ENCODE results near the gene FMN1.

FMN1 gene

DNA sequence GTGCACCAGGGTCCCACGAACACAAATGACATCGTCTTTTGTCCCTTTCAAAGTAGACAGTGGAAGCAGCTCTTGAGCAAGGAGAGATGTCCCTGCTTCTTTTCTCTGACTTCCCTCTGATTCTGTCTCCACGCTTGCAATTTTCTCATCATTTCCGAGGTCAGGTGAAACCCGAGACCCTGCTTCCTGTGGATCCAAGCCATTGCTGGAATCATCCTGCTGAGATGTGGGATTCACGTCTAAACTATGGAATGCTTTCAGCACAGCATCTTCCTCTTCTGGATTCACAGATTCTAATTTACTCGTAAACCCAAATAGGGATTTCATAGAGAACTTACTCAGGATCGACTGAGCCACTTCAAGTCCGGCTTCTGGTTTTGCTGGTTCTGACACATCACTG lies 127.1 kb downstream of the FMN1 start:
- Histone ChIP-seq H3K9me3 (no peaks in the 10 kb centered on the region), H3K36me3 (no peaks in the 10 kb centered on the region), H3K4me1 (peaks cover 13% of the 10 kb centered on the region), H3K27me3 (no peaks in the 10 kb centered on the region), H3K4me3 (ENCODE audit: low read depth, low read length) (no peak overlapping the region)
- DNase-seq: no peak
- TF ChIP-seq, protein P1, sequence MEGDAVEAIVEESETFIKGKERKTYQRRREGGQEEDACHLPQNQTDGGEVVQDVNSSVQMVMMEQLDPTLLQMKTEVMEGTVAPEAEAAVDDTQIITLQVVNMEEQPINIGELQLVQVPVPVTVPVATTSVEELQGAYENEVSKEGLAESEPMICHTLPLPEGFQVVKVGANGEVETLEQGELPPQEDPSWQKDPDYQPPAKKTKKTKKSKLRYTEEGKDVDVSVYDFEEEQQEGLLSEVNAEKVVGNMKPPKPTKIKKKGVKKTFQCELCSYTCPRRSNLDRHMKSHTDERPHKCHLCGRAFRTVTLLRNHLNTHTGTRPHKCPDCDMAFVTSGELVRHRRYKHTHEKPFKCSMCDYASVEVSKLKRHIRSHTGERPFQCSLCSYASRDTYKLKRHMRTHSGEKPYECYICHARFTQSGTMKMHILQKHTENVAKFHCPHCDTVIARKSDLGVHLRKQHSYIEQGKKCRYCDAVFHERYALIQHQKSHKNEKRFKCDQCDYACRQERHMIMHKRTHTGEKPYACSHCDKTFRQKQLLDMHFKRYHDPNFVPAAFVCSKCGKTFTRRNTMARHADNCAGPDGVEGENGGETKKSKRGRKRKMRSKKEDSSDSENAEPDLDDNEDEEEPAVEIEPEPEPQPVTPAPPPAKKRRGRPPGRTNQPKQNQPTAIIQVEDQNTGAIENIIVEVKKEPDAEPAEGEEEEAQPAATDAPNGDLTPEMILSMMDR (IDR thresholded peaks at IDR 0.05; ENCODE audit: low read depth, low read length): no peak

DNA sequence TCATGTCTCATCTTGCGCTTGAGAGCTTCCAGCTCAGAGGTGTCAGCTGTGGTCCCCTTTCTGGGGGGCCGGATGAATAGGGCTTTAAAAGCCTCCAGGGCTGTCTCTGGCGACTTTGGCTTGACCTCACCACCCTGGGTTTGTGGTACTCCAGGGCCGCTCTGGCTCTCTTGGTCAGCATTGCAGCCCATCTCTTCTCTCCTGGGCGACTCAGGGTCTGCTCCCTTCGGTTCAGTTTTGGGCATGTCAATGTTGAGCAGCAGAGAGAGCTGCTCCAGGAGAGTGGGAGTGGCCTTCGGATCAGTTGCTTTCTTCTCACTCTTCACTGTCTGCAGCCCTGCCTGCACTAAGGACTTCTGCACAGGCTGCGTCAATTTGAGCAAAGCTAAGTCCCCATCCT lies 127.9 kb downstream of the FMN1 start:
- TF ChIP-seq, protein P1 (IDR thresholded peaks at IDR 0.05; ENCODE audit: low read depth, low read length): no peak
- no peaks in the 10 kb centered on the region for H3K9me3 ChIP-seq
- peaks cover 13% of the 10 kb centered on the region for H3K4me1 ChIP-seq
- H3K36me3 ChIP-seq: no peaks in the 10 kb centered on the region
- H3K27me3 ChIP-seq: no peaks in the 10 kb centered on the region
- H3K4me3 ChIP-seq (ENCODE audit: low read depth, low read length): no peak overlapping the region
- no peak for DNase-seq

DNA sequence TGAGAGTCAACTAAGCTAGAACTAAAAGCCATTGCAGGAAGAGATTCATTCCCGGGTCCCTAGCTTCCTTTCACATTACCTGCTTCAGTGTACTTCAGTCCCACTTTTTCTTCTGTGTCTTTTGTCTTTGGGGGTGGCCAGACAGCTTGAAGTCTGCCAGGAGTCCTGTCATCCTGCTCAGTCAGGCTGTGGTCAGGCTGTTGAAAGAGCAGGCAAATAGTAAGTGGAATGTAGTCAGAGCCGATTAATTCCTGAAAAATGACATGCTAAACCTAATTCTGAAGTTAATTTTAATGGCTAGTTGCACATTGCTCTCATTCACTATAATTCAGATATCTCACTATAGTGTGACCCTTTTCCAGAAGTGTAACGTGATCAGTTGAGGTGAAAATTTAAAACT lies 129.6 kb downstream of the FMN1 start:
- Histone ChIP-seq H3K4me3 (ENCODE audit: low read depth, low read length) (no peak overlapping the region), H3K4me1 (peaks cover 13% of the 10 kb centered on the region), H3K36me3 (no peaks in the 10 kb centered on the region), H3K27me3 (no peaks in the 10 kb centered on the region), H3K9me3 (no peaks in the 10 kb centered on the region)
- no peak for DNase-seq
- TF ChIP-seq, protein P1 (IDR thresholded peaks at IDR 0.05; ENCODE audit: low read depth, low read length): no peak

DNA sequence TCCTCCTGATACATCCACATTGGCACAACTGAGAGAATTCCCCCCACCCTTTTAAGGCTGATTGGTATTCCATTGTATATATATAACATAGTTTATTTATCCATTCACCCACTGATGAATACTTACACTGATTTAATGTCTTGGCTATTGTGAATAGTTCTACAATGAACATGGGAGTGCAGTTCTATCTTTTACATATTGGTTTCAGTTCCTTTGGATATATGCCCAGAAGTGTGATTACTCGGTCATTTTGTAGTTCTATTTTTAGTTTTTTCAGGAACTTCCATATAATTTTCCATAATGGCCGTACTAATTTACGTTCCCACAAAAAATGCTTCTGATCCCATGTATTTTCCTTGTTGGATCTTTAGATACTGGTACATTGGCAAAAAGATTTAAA lies 135.3 kb downstream of the FMN1 start:
- DNase-seq: no peak
- Histone ChIP-seq H3K36me3 (no peaks in the 10 kb centered on the region), H3K27me3 (no peaks in the 10 kb centered on the region), H3K4me1 (no peaks in the 10 kb centered on the region), H3K4me3 (ENCODE audit: low read depth, low read length) (no peak overlapping the region), H3K9me3 (no peaks in the 10 kb centered on the region)
- TF ChIP-seq, protein P1 (IDR thresholded peaks at IDR 0.05; ENCODE audit: low read depth, low read length): no peak

DNA sequence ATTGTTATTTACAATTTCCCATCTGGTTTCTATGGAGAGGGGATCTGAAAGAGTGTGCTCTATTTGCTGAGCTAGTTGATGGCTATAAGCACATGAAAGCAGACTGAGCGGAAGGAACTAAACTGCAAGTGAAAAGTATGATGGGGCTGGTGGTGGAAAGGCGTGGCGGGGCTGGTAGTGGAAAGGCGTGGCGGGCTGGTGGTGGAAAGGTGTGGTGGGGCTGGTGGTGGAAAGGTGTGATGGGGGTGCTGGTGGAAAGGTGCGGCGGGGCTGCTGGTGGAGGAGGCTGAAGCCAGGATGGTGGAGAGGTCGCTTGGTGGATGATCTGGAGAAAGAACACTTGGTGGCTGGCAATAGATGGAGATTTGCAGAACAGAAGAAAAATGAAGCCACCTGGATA lies 136.7 kb downstream of the FMN1 start:
- TF ChIP-seq, protein P1 (IDR thresholded peaks at IDR 0.05; ENCODE audit: low read depth, low read length): no peak
- Histone ChIP-seq H3K27me3 (no peaks in the 10 kb centered on the region), H3K4me1 (no peaks in the 10 kb centered on the region), H3K9me3 (no peaks in the 10 kb centered on the region), H3K4me3 (ENCODE audit: low read depth, low read length) (no peak overlapping the region), H3K36me3 (no peaks in the 10 kb centered on the region)
- DNase-seq: no peak

DNA sequence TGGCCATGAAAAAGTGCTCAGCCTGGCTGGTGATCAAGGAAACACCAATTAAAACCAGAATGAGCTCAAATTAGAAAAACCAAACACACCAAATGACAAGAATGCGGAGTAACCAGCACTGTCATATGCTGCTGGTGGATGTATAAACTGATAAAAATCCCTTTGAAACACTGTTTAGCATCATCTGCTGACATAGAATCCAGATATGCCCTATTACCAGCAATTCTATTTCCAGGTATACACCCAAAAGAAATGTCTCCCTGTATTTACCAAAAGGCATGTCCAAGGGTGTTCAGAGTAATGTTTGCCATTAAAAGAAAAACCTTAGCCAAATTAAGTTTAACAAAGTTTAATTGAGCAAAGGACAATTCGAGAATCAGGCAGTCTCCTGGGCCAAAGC lies 138.6 kb downstream of the FMN1 start:
- no peak overlapping the region for H3K4me3 ChIP-seq (ENCODE audit: low read depth, low read length)
- H3K27me3 ChIP-seq: no peaks in the 10 kb centered on the region
- DNase-seq: no peak
- H3K4me1 ChIP-seq: no peaks in the 10 kb centered on the region
- H3K36me3 ChIP-seq: no peaks in the 10 kb centered on the region
- TF ChIP-seq, protein P1 (IDR thresholded peaks at IDR 0.05; ENCODE audit: low read depth, low read length): no peak
- H3K9me3 ChIP-seq: no peaks in the 10 kb centered on the region
